Keratinocyte (primary cell): ENCODE measurements around the gene BCAS1. TPM values are rescaled to one million over a fixed set of nuclear protein-coding genes. Genes with fewer than 3 reads are reported as not detected.

ENCODE experiments used
- DNase-seq: peaks from one replicate; pipeline ENCODE4 v3.0.0-alpha.2; 2011; ENCODE audit warnings: low read depth, missing footprints, low spot score
- FAIRE-seq: peaks from 2 replicates; lab custom pipeline; 2011; peaks lifted over from hg19 to GRCh38; lab: Jason Lieb, UNC
- H2AFZ ChIP-seq: 2 replicates; pipeline ENCODE4 v1.6.0; 2012; ENCODE audit warnings: low read length, control low read depth, inconsistent platforms; ENCODE audit not compliant: control insufficient read depth
- H3K27ac ChIP-seq: 2 replicates; pipeline ENCODE4 v1.5.1; 2011; ENCODE audit warnings: low read length; ENCODE audit not compliant: control insufficient read depth, insufficient read depth
- H3K27me3 ChIP-seq: 3 replicates; pipeline ENCODE4 v1.6.0; 2011; ENCODE audit warnings: low read length; ENCODE audit not compliant: control insufficient read depth, insufficient read depth; ENCODE audit errors: extremely low read depth
- H3K36me3 ChIP-seq, 2 experiments: 2 replicates in 1 of 2; 3 replicates in 1 of 2; pipeline ENCODE4 v1.5.1; 2011; ENCODE audit warnings: low read length in 2 of 2, mild to moderate bottlenecking in 1 of 2; ENCODE audit not compliant: control insufficient read depth in 2 of 2, insufficient read depth in 2 of 2; ENCODE audit errors: extremely low read depth in 1 of 2
- H3K4me1 ChIP-seq: 3 replicates; pipeline ENCODE4 v1.5.1; 2011; ENCODE audit warnings: low read length; ENCODE audit not compliant: control insufficient read depth, insufficient read depth; ENCODE audit errors: extremely low read depth
- H3K4me2 ChIP-seq: 3 replicates; pipeline ENCODE4 v1.6.0; 2011; ENCODE audit warnings: low read depth, low read length; ENCODE audit not compliant: control insufficient read depth, insufficient read depth; ENCODE audit errors: extremely low read depth
- H3K4me3 ChIP-seq, 3 experiments: fragments of 200-600 bp in 1 of 3; sonication (generic) in 1 of 3; 2 replicates in 2 of 3; 3 replicates in 1 of 3; pipeline ENCODE4 v1.5.1; 2011 to 2016; ENCODE audit warnings: low read length in 3 of 3, mild to moderate bottlenecking in 3 of 3, control low read depth in 2 of 3, inconsistent platforms in 1 of 3, low read depth in 1 of 3, mixed read lengths in 1 of 3, mixed run types in 1 of 3, moderate library complexity in 1 of 3; ENCODE audit not compliant: control insufficient read depth in 2 of 3, insufficient read depth in 2 of 3; ENCODE audit errors: extremely low read depth in 1 of 3
- H3K79me2 ChIP-seq: 2 replicates; pipeline ENCODE4 v1.6.0; 2012; ENCODE audit warnings: low read length; ENCODE audit not compliant: control insufficient read depth, insufficient read depth
- H3K9ac ChIP-seq: 3 replicates; pipeline ENCODE4 v1.6.0; 2011; ENCODE audit warnings: low read length; ENCODE audit not compliant: control insufficient read depth, insufficient read depth; ENCODE audit errors: extremely low read depth
- H3K9me1 ChIP-seq: 3 replicates; pipeline ENCODE4 v1.6.0; 2011; ENCODE audit warnings: low read length; ENCODE audit not compliant: control insufficient read depth, insufficient read depth; ENCODE audit errors: extremely low read depth
- H3K9me3 ChIP-seq: 2 replicates; pipeline ENCODE4 v1.5.1; 2012; ENCODE audit warnings: low read depth, low read length; ENCODE audit not compliant: control insufficient read depth
- H4K20me1 ChIP-seq: 3 replicates; pipeline ENCODE4 v1.6.0; 2011; ENCODE audit warnings: low read length; ENCODE audit not compliant: control insufficient read depth, insufficient read depth; ENCODE audit errors: extremely low read depth
- EZH2 ChIP-seq: IDR thresholded peaks from one replicate; pipeline ENCODE4 v1.6.1; 2012; ENCODE audit warnings: inconsistent platforms, mild to moderate bottlenecking, low read length, moderate library complexity
- dilution Hi-C: fragments of 300-500 bp; cut with MboI; formaldehyde crosslinking; loops from one replicate; pipeline ENCODE4 v1.7.0; 2020; ENCODE audit warnings: low sequenced_read_pairs; ENCODE audit not compliant: extremely low pct_ligation_motif_present
- polyA plus RNA-seq, 5 experiments: library from polyadenylated mRNA; depleted of rRNA in 3 of 5; stranded (reverse) in 3 of 5; stranded (forward) in 1 of 5; unstranded in 1 of 5; fragments of >200 nt; gene quantifications; 1 replicate in 1 of 5; 2 replicates in 3 of 5; 3 replicates in 1 of 5; pipeline versions ENCODE4 v1.2.1 to v1.2.3, GENCODE V29; 2011 to 2012; ENCODE audit warnings: missing spikeins in 2 of 5, low read depth in 1 of 5, low replicate concordance in 1 of 5
- TF ChIP-seq, protein P1 (sequence below), 3 experiments: IDR thresholded peaks in 1 of 3; conservative IDR thresholded peaks in 1 of 3; optimal IDR thresholded peaks in 1 of 3; 2 replicates in 2 of 3; 3 replicates in 1 of 3; pipeline versions ENCODE3 to v1.5.1; 2011; ENCODE audit warnings: low read length in 3 of 3, mild to moderate bottlenecking in 3 of 3, moderate library complexity in 2 of 3, control low read depth in 1 of 3, inconsistent platforms in 1 of 3; ENCODE audit not compliant: insufficient read depth in 2 of 3; ENCODE audit errors: extremely low read depth in 1 of 3

The BCAS1 gene
- polyA plus RNA-seq, 1 donor (not counting 4 experiments of a cell fraction or from before 2014, with no cell fraction given): not detected

DNA sequence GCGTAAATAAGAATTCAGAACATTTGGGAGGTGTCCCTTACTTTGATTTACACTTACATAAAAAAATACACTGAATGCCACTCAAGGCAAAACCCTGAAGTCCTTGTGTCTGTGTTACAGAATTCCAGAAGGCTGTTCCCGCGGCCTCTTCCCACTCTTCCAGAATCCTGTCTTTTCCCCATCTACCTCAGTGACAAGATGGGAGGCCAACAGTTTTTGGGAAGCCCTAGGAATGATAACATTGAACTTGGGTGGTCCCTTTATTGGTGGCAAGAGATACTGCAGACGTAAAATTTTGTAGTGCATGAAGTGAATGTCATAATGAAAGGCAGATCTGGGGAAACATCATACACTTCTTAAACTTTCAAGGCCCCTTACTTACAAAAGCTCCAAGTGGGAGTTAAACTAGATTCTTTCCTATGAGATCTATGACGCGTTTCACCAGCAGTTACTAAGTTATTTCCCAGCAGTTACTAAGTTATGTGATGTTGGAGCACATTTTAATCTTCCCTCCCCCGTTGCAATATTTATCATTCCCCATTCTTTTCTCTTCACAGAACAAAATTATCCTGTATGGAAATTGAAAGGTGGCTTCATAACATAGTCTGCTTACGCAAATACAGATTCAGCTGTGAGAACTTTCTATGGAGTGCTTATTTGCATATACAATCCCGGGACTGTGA lies 79.5 kb downstream of the BCAS1 start:
- no peak for DNase-seq
- Histone ChIP-seq H3K9me1 (no peaks in the 10 kb centered on the region), H3K9ac (no peak overlapping the region), H3K79me2 (no peaks in the 10 kb centered on the region), H3K27ac (no peak overlapping the region), H3K4me3 (no peak overlapping the region), H4K20me1 (no peaks in the 10 kb centered on the region), H3K27me3 (no peaks in the 10 kb centered on the region), H3K4me2 (no peak overlapping the region), H3K4me1 (no peaks in the 10 kb centered on the region), H3K36me3 (no peaks in the 10 kb centered on the region), H2AFZ (no peak overlapping the region), H3K9me3 (no peaks in the 10 kb centered on the region)
- no peak for FAIRE-seq
- dilution Hi-C loops: no loop called here
- TF ChIP-seq EZH2: no peak
- TF ChIP-seq, protein P1, sequence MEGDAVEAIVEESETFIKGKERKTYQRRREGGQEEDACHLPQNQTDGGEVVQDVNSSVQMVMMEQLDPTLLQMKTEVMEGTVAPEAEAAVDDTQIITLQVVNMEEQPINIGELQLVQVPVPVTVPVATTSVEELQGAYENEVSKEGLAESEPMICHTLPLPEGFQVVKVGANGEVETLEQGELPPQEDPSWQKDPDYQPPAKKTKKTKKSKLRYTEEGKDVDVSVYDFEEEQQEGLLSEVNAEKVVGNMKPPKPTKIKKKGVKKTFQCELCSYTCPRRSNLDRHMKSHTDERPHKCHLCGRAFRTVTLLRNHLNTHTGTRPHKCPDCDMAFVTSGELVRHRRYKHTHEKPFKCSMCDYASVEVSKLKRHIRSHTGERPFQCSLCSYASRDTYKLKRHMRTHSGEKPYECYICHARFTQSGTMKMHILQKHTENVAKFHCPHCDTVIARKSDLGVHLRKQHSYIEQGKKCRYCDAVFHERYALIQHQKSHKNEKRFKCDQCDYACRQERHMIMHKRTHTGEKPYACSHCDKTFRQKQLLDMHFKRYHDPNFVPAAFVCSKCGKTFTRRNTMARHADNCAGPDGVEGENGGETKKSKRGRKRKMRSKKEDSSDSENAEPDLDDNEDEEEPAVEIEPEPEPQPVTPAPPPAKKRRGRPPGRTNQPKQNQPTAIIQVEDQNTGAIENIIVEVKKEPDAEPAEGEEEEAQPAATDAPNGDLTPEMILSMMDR (optimal IDR thresholded peaks at IDR 0.05 in 1 of 3, IDR thresholded peaks at IDR 0.05 in 1 of 3, conservative IDR thresholded peaks at IDR 0.05 in 1 of 3; ENCODE audit: extremely low read depth in 1 of 3, insufficient read depth in 2 of 3, low read length in 3 of 3): no peak

DNA sequence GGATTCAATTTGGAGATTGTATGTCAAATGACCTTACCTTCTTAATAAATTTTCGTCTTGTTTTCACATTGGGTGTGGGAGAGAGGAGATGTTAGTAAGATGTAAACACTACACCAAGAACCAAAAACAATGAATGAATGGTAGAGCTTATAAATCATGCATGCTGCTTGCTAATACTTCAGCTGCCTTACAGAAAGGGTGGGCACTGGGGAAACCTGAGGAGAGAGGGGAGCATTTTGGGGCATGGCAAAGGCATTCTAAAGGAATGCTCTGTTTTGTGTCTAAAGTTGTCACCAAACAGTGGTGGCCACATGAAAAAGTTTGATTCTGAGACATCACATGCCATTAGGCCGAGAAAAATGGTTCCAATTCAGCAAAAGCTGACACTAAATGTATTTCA lies 80.4 kb downstream of the BCAS1 start:
- Histone ChIP-seq H3K36me3 (no peaks in the 10 kb centered on the region), H3K79me2 (no peaks in the 10 kb centered on the region), H3K4me1 (no peaks in the 10 kb centered on the region), H3K27me3 (peaks cover 3% of the 10 kb centered on the region), H3K9me1 (no peaks in the 10 kb centered on the region), H3K4me2 (no peak overlapping the region), H2AFZ (no peak overlapping the region), H4K20me1 (no peaks in the 10 kb centered on the region), H3K9ac (no peak overlapping the region), H3K4me3 (no peak overlapping the region), H3K27ac (no peak overlapping the region), H3K9me3 (no peaks in the 10 kb centered on the region)
- DNase-seq: no peak
- FAIRE-seq: no peak
- dilution Hi-C loops: no loop called here
- TF ChIP-seq EZH2: no peak
- TF ChIP-seq, protein P1 (optimal IDR thresholded peaks at IDR 0.05 in 1 of 3, IDR thresholded peaks at IDR 0.05 in 1 of 3, conservative IDR thresholded peaks at IDR 0.05 in 1 of 3; ENCODE audit: extremely low read depth in 1 of 3, insufficient read depth in 2 of 3, low read length in 3 of 3): no peak
